ENCODE measurements around the gene C20orf141.

The C20orf141 gene

DNA sequence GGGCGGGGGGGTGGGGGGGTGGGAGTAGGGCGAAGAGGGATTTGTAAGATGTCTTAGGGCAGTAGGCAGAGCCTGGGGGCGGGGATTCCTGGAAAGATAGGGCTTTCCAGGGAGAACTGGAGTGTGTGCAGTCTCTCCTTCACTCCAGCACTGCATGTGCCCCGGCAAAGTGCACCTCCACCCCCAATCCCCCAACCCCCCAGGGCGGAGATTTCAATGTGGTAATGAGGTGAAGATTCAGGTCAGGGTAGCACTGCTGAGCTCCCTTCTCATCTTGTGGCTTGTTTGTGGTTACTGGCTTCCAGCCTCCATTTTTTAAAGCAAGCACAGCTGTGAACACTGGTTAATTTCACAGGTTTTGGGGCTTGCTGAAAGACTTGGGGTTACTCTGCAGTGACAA, 7.3 kb downstream of the C20orf141 start:
- TF ChIP-seq GATA2 (IDR thresholded peaks at IDR 0.05; ENCODE audit: low read depth, low read length): no peak
- no peak for TF ChIP-seq GATA3 (IDR thresholded peaks at IDR 0.05; ENCODE audit: low read depth, low read length)

DNA sequence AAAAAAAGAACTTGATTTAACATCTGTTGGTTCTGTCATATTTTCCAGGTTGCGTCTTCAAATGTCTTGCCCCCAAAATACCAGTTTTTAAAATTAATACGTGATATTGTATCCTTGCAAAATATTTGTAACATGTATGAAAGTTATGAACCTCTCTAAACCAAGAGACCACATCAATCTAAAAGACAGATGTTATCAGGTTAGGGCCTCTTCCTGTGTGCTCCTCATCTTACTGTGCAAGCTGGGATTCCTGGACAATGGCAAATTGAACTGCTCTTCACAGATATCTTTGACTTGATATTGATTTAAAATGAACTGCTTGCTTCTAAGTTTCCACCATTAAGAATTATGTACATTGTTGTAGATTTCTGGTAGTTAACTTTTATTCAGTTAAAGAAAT, 11.0 kb downstream of the C20orf141 start:
- TF ChIP-seq GATA2 (IDR thresholded peaks at IDR 0.05; ENCODE audit: low read depth, low read length): no peak
- no peak for TF ChIP-seq GATA3 (IDR thresholded peaks at IDR 0.05; ENCODE audit: low read depth, low read length)

DNA sequence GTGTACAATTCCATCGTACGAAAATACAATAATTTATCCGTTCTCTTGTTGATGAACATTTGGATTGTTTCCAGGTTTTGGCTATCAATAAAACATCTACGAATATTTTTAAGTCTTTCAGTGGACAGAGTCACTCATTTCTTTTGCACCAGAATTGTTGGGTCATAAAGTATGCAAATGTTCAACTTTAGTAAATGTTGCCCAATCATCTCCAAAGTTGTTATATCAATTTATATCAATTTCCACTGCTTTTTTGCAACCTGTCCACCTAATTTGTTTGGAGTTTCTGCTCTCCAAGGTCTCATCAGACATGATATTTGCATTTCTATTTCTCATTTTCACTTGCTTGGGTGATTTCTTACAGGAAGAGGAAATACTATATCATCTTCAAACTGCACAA, 11.9 kb downstream of the C20orf141 start:
- TF ChIP-seq GATA2 (IDR thresholded peaks at IDR 0.05; ENCODE audit: low read depth, low read length): no peak
- TF ChIP-seq GATA3 (IDR thresholded peaks at IDR 0.05; ENCODE audit: low read depth, low read length): no peak

DNA sequence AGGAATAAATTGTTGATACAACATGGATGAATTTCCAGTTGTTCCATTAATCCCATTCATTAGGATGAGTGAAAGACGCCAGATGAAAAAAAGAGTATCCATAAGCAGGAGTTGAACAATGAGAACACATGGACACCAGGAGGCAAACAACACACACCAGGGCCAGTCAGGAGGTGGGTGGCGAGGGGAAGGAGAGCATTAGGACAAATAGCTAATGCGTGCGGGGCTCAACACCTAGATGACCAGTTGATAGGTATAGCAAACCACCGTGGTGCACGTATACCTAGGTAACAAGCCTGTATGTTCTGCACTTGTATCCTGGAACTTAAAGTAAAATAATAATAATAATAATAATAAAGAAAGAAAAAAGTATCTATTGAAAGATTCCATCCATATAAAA, 14.6 kb downstream of the C20orf141 start:
- no peak for TF ChIP-seq GATA2 (IDR thresholded peaks at IDR 0.05; ENCODE audit: low read depth, low read length)
- no peak for TF ChIP-seq GATA3 (IDR thresholded peaks at IDR 0.05; ENCODE audit: low read depth, low read length)

GRCh38 chr20:2833761-2834160, 19.0 kb downstream of the C20orf141 start:
- TF ChIP-seq GATA2 (IDR thresholded peaks at IDR 0.05; ENCODE audit: low read depth, low read length): no peak
- no peak for TF ChIP-seq GATA3 (IDR thresholded peaks at IDR 0.05; ENCODE audit: low read depth, low read length)

GRCh38 chr20:2834401-2835110, 19.8 kb downstream of the C20orf141 start:
- TF ChIP-seq GATA3 (IDR thresholded peaks at IDR 0.05; ENCODE audit: low read depth, low read length) (no peak), GATA2 (IDR thresholded peaks at IDR 0.05; ENCODE audit: low read depth, low read length) (no peak)

DNA sequence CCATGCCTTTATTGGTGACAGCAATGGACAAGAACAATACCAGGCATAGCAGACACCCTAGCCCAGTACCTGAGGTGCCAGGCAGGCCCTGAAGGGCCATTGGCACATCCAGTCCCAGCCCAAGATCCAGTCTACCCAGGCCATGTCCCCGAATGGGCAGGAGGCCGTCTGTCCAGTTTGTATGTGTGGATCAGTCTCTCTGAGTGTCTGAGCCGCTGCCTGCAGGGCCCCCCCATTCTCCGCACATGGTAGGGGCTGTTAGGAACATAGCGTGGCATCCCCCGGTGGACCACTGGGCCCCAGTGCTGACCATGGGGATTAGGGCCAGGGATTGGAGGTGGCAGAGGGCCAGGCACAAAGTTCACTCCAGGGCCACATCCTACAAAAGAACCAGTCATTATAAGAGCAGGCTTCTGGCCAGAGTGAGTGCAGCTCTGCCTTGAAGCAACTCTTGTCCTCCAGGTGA, 20.6 kb downstream of the C20orf141 start:
- TF ChIP-seq GATA3 (IDR thresholded peaks at IDR 0.05; ENCODE audit: low read depth, low read length): no peak

DNA sequence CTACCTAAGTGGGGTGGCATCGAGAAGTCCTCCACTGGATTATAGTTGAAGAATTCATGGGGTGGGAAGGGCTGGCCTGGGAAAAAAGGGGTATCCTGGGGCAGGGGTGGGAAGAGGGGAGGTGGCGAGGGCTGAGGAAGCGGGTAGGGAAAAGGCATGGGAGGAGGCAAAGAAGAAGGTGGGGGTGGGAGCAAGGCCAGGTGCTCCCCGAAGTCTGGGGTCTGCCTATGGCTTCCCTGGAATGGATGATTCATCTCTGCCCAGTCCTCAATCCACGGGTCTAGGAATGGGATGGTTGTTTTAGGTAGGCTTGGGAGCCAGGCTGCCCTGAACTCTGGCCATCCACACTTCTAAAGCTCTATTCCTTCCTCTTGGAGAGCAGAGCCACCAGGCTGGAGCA, 21.2 kb downstream of the C20orf141 start:
- TF ChIP-seq GATA2 (IDR thresholded peaks at IDR 0.05; ENCODE audit: low read depth, low read length) (no peak), GATA3 (IDR thresholded peaks at IDR 0.05; ENCODE audit: low read depth, low read length) (no peak)

GRCh38 chr20:2837221-2837960, 22.6 kb downstream of the C20orf141 start:
- no peak for TF ChIP-seq GATA2 (IDR thresholded peaks at IDR 0.05; ENCODE audit: low read depth, low read length)
- no peak for TF ChIP-seq GATA3 (IDR thresholded peaks at IDR 0.05; ENCODE audit: low read depth, low read length)

- TF ChIP-seq GATA2 (IDR thresholded peaks at IDR 0.05; ENCODE audit: low read depth, low read length): no peak
- no peak for TF ChIP-seq GATA3 (IDR thresholded peaks at IDR 0.05; ENCODE audit: low read depth, low read length)
Measured at GRCh38 chr20:2838170-2838797, 23.5 kb downstream of the C20orf141 start.

- TF ChIP-seq GATA3 (IDR thresholded peaks at IDR 0.05; ENCODE audit: low read depth, low read length) (no peak), GATA2 (IDR thresholded peaks at IDR 0.05; ENCODE audit: low read depth, low read length) (no peak)
Measured at GRCh38 chr20:2838847-2839671, 24.3 kb downstream of the C20orf141 start.

DNA sequence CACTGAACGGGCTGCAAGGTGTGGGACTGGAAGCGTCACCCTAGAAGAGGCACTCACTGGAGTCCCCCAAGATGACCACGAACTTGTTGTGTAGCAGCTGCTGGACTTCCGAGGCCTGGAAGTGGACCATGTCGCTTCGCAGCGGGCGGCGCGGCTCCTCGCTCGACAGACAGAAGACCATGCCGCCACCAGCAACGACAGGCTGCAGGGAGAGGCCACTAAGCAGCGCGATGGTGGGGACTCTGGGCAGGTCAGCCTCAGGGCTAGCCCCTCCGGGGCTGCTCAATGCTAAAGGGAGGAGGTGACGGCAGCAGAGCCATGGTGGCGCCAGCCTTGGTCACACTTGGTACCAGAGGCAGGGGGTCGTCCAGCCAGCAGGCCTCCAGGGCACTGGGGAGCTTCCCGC, 24.9 kb downstream of the C20orf141 start:
- no peak for TF ChIP-seq GATA2 (IDR thresholded peaks at IDR 0.05; ENCODE audit: low read depth, low read length)
- no peak for TF ChIP-seq GATA3 (IDR thresholded peaks at IDR 0.05; ENCODE audit: low read depth, low read length)

DNA sequence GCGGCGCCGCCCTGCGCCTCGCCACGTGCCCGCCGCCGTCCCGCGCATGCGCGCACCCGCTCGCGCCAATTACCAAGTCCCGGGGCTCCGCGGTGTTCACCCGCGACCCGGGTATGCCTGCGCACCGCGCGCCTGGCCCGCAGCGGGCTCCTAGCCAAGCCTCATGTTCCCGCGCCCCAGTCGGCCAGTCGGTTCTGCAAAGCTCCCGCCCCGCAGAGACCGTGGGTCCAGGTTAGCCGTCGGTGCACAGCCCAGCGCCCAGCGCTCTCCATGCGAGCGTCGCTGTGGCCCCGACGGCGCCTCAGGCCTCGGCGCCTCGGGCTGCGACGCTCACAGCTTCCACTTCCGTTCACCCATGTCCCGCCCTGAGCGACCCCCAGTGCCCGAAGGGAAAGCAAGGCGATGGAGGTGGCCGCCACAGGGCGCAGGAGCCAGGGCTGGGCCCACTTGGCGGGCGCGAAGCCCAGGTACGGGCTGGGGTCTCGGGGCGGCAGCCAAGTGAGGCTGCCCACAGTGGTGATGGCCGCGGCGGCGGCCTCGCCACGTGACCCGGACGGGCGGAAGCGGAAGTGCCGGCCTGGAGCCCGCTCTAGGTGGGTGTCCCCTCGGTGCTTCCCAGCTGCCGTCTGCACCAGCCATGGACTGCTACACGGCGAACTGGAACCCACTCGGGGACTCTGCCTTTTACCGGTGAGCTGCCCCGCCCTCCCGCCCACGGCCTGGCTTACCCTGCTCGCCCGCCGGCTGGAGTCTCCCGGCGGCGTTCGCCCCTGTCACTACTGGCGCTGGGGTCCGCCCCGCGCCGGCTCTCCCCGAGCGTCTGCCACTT, 25.6 kb downstream of the C20orf141 start, which contains the start of the genes PCED1A and VPS16:
PCED1A (minus strand) TSS at position 518 of the 829 bp plus-strand sequence. CDS start 743 bp downstream, outside the sequence.
VPS16 (plus strand) TSS at position 608 of the 829 bp plus-strand sequence; CDS start at position 638, 30 bp downstream.
- TF ChIP-seq GATA2 (IDR thresholded peaks at IDR 0.05; ENCODE audit: low read depth, low read length) (no peak), GATA3 (IDR thresholded peaks at IDR 0.05; ENCODE audit: low read depth, low read length) (no peak)

All from SH-SY5Y (cell line).